IMR-90 (cell line): Measurements from ENCODE around the gene SARS2. TPM values are rescaled to one million over a fixed set of nuclear protein-coding genes. Genes with fewer than 3 reads are reported as not detected.

Experiments
- ATAC-seq: fragments of 200-7000 bp; cut with Tn5 transposase; 2 replicates; pipeline ENCODE4 v1.9.1; 2020; ENCODE audit warnings: low read depth, mild to moderate bottlenecking, moderate library complexity
- BruUV-seq: library from RNA; stranded (reverse); fragments of 400-500 nt; replicated peaks from 2 replicates; lab custom pipeline; 2021; lab: Mats Ljungman, UMichigan
- CTCF ChIA-PET: fragments of 300-600 bp; formaldehyde crosslinking; extraction: SDS; loops from one replicate; lab custom pipeline; 2021; ENCODE audit warnings: antibody characterized with exemption; lab: Yijun Ruan, JAX
- POLR2A ChIA-PET: fragments of 300-600 bp; sonication (Branson Sonifier 250); formaldehyde crosslinking; loops from one replicate; lab custom pipeline; 2022; ENCODE audit warnings: antibody characterized with exemption; ENCODE audit not compliant: unreplicated experiment; lab: Charles Lee
- DNase-seq: peaks from one replicate; pipeline ENCODE4 v3.0.0; 2013
- H2AFZ ChIP-seq: replicated peaks from 2 replicates; pipeline ENCODE3; 2013; ENCODE audit warnings: low read length, mild to moderate bottlenecking; ENCODE audit not compliant: poor library complexity
- H2AK5ac ChIP-seq: 2 replicates; pipeline ENCODE4 v1.6.1; 2013; ENCODE audit warnings: low read depth, low read length, inconsistent platforms
- H2AK9ac ChIP-seq: replicated peaks from 2 replicates; pipeline ENCODE3; 2013; ENCODE audit warnings: mild to moderate bottlenecking, low read depth, low read length, moderate library complexity; ENCODE audit not compliant: poor library complexity
- H2BK120ac ChIP-seq: 2 replicates; pipeline ENCODE4 v1.6.1; 2013; ENCODE audit warnings: low read depth, low read length, inconsistent platforms
- H2BK15ac ChIP-seq: 3 replicates; pipeline ENCODE4 v1.6.1; 2013; ENCODE audit warnings: low read depth, low read length, inconsistent platforms
- H2BK20ac ChIP-seq: 2 replicates; pipeline ENCODE4 v1.6.1; 2013; ENCODE audit warnings: low read depth, mild to moderate bottlenecking, inconsistent platforms, low read length, moderate library complexity
- H2BK5ac ChIP-seq: 2 replicates; pipeline ENCODE4 v1.6.1; 2013; ENCODE audit warnings: mild to moderate bottlenecking, low read depth, low read length, inconsistent platforms; ENCODE audit not compliant: poor library complexity, severe bottlenecking
- H3K14ac ChIP-seq: replicated peaks from 2 replicates; pipeline ENCODE4 v1.6.1; 2013; ENCODE audit warnings: low read depth, low read length, inconsistent platforms
- H3K18ac ChIP-seq: 2 replicates; pipeline ENCODE4 v1.6.1; 2013; ENCODE audit warnings: low read depth, low read length, control low read depth
- H3K23ac ChIP-seq: 2 replicates; pipeline ENCODE4 v1.6.1; 2013; ENCODE audit warnings: low read depth, low read length, inconsistent platforms
- H3K27ac ChIP-seq: 2 replicates; pipeline ENCODE4 v1.5.1; 2013; ENCODE audit warnings: mild to moderate bottlenecking, control low read depth, low read length; ENCODE audit not compliant: insufficient read depth
- H3K27me3 ChIP-seq: 2 replicates; pipeline ENCODE4 v1.6.1; 2013; ENCODE audit warnings: low read length; ENCODE audit not compliant: control insufficient read depth, insufficient read depth
- H3K36me3 ChIP-seq: 2 replicates; pipeline ENCODE4 v1.6.1; 2013; ENCODE audit warnings: low read length, mixed read lengths; ENCODE audit not compliant: control insufficient read depth, insufficient read depth
- H3K4ac ChIP-seq: 2 replicates; pipeline ENCODE4 v1.6.1; 2013; ENCODE audit warnings: low read depth, low read length, inconsistent platforms
- H3K4me1 ChIP-seq: 2 replicates; pipeline ENCODE4 v1.6.1; 2013; ENCODE audit warnings: low read length, mixed read lengths; ENCODE audit not compliant: control insufficient read depth, insufficient read depth
- H3K4me2 ChIP-seq: 2 replicates; pipeline ENCODE4 v1.6.1; 2013; ENCODE audit warnings: low read depth, mild to moderate bottlenecking, control low read depth, low read length, moderate library complexity
- H3K4me3 ChIP-seq: 2 replicates; pipeline ENCODE4 v1.5.1; 2013; ENCODE audit warnings: low read depth, mild to moderate bottlenecking, control low read depth, low read length, moderate library complexity; ENCODE audit not compliant: insufficient read depth
- H3K56ac ChIP-seq: 2 replicates; pipeline ENCODE4 v1.6.1; 2013; ENCODE audit warnings: low read length, inconsistent platforms; ENCODE audit not compliant: insufficient read depth; ENCODE audit errors: extremely low read depth
- H3K79me1 ChIP-seq, 2 experiments: 2 replicates each; pipeline ENCODE4 v1.6.1; 2013; ENCODE audit warnings: low read length in 2 of 2, inconsistent platforms in 1 of 2, low read depth in 1 of 2
- H3K9ac ChIP-seq: 2 replicates; pipeline ENCODE4 v1.6.1; 2013; ENCODE audit warnings: low read depth, low read length, control low read depth
- H3K9me1 ChIP-seq: 2 replicates; pipeline ENCODE4 v1.6.1; 2013; ENCODE audit warnings: low read length, inconsistent platforms; ENCODE audit not compliant: insufficient read depth
- H3K9me3 ChIP-seq: 2 replicates; pipeline ENCODE4 v1.6.1; 2013; ENCODE audit warnings: low read length; ENCODE audit not compliant: control insufficient read depth, insufficient read depth
- H4K20me1 ChIP-seq: 2 replicates; pipeline ENCODE4 v1.6.1; 2013; ENCODE audit warnings: low read length, inconsistent platforms; ENCODE audit not compliant: insufficient read depth
- H4K5ac ChIP-seq: 2 replicates; pipeline ENCODE4 v1.6.1; 2013; ENCODE audit warnings: mild to moderate bottlenecking, low read depth, low read length, control low read depth
- H4K8ac ChIP-seq, 2 experiments: 2 replicates each; pipeline ENCODE4 v1.6.1; 2013; ENCODE audit warnings: low read depth in 2 of 2, low read length in 2 of 2, control low read depth in 1 of 2, inconsistent platforms in 1 of 2
- H4K91ac ChIP-seq: 2 replicates; pipeline ENCODE4 v1.6.1; 2013; ENCODE audit warnings: low read depth, low read length, inconsistent platforms; ENCODE audit not compliant: insufficient read depth
- FOS ChIP-seq: fragments of 150-350 bp; IDR thresholded peaks from 2 replicates; pipeline ENCODE4 v1.6.1; 2016; ENCODE audit warnings: low read depth, low read length
- MXI1 ChIP-seq: IDR thresholded peaks from 2 replicates; pipeline ENCODE4 v1.6.1; 2012; ENCODE audit warnings: low read depth, mild to moderate bottlenecking, low read length, moderate library complexity, borderline replicate concordance
- RCOR1 ChIP-seq: IDR thresholded peaks from 2 replicates; pipeline ENCODE4 v1.6.1; 2012; ENCODE audit warnings: mild to moderate bottlenecking, low read length, improper control_type of control experiment; ENCODE audit not compliant: insufficient replicate concordance
- USF2 ChIP-seq: fragments of 150-350 bp; IDR thresholded peaks from 2 replicates; pipeline ENCODE4 v1.6.1; 2017; ENCODE audit warnings: mild to moderate bottlenecking, antibody characterized with exemption, low read length, low read depth
- WGBS, 2 experiments: methylation state at CpG; one replicate each; pipeline versions ENCODE4 v1.1.5 to v1.1.7; 2013; ENCODE audit warnings: missing lambda C conversion rate in 2 of 2; ENCODE audit not compliant: insufficient read length in 1 of 2; ENCODE audit errors: extremely low coverage in 2 of 2; 5-methylcytosine and 5-hydroxymethylcytosine counted together
- dilution Hi-C: fragments of 300-500 bp; cut with HindIII; formaldehyde crosslinking; loops from one replicate; pipeline ENCODE4 v1.14.3; 2018; ENCODE audit warnings: low sequenced_read_pairs; ENCODE audit not compliant: unreplicated experiment
- in situ Hi-C: fragments of 300-500 bp; cut with MboI; formaldehyde crosslinking; loops from 3 replicates; pipeline ENCODE4 v1.14.3; 2019; ENCODE audit warnings: low sequenced_read_pairs, inconsistent platforms, mixed read lengths
- intact Hi-C: fragments of 100-400 bp; cut with micrococcal nuclease; formaldehyde crosslinking; loops from 2 replicates; pipeline ENCODE4 v1.10.0; 2022
- polyA plus RNA-seq, 3 experiments: library from polyadenylated mRNA; depleted of rRNA; stranded (reverse); fragments of >200 nt; gene quantifications; 2 replicates each; pipeline ENCODE4 v1.2.3, GENCODE V29; 2012; ENCODE audit warnings: low replicate concordance in 1 of 3
- total RNA-seq: library from RNA; depleted of rRNA; stranded (reverse); fragments of >200 nt; gene quantifications from 2 replicates; pipeline ENCODE4 v1.2.3, GENCODE V29; 2012

The SARS2 gene
- total and polyA plus RNA-seq, 2 of the 4 experiments (the other 2 are of a cell fraction) = 10.8 to 33.4 TPM

- Histone ChIP-seq H2AK5ac (peak within 1 kb of the TSS; percentile 54; the same call in 1 of the 2 replicates), H3K4me1 (peaks cover 7% of the 10 kb centered on the region), H2BK120ac (peak within 1 kb of the TSS; percentile 51), H3K18ac (peak within 1 kb of the TSS; percentile 30; the same call in 1 of the 2 replicates), H3K4me2 (peak within 1 kb of the TSS; percentile 77), H3K27me3 (no peaks in the 10 kb centered on the region), H2AFZ (peak within 1 kb of the TSS; percentile 97), H3K4ac (peak within 1 kb of the TSS; percentile 87), H3K9ac (peak within 1 kb of the TSS; percentile 52), H2BK5ac (peak within 1 kb of the TSS; percentile 43), H3K9me3 (no peaks in the 10 kb centered on the region; the same call in 1 of the 2 replicates), H3K14ac (peak within 1 kb of the TSS; percentile 75), H3K56ac (peak within 1 kb of the TSS; percentile 58), H4K20me1 (peaks cover 4% of the 10 kb centered on the region; the same call in 1 of the 2 replicates), H2AK9ac (peak within 1 kb of the TSS; percentile 93), H2BK15ac (no peak within 1 kb of the TSS), H3K23ac (peak within 1 kb of the TSS; percentile 75), H3K4me3 (peak within 1 kb of the TSS; percentile 56), H4K5ac (peak within 1 kb of the TSS; percentile 84), H2BK20ac (no peak within 1 kb of the TSS), H3K36me3 (no peaks in the 10 kb centered on the region), H3K79me1 (peaks cover 9 to 22% of the 10 kb centered on the region in 2 experiments; a peak in 3 of 4 replicates), H3K27ac (peak within 1 kb of the TSS; percentile 83), H4K8ac (peak within 1 kb of the TSS; percentile 55 to 93), H3K9me1 (0 out of 2 replicates have a peak, but pooled peaks cover 1% of the 10 kb centered on the region), H4K91ac (peak within 1 kb of the TSS; percentile 59)
- DNase-seq = peak; percentile 63
- TSS peak; percentile 54 for BruUV-seq
- in situ Hi-C loops = no loop called here
- TF ChIP-seq FOS (no peak), MXI1 (peak; percentile 95), RCOR1 (no peak), USF2 (peak; percentile 80)
- peak; percentile 90 for ATAC-seq
- intact Hi-C loops = no loop called here
- dilution Hi-C loops = no loop called here
- ChIA-PET POLR2A (no interaction called here), CTCF (no interaction called here)
- WGBS, 2 experiments = 2% methylated on average over 17 of the region's 63 CpGs; no CpG with 5 or more reads in 1 of the 2 experiments
Observed at GRCh38 chr19:38975214-38975860, 44.8 kb upstream of the SARS2 start, which contains the start of gene FBXO17. TSS of gene FBXO17 (minus strand) at chr19:38975742. CDS start at chr19:38950319, 25,423 bp downstream.
